NCI-H187 (cell line): ENCODE results near the gene WSB2.
A peak's percentile ranks its signal among the peaks of the same experiment; 100 is the strongest.

Source experiments
- DNase-seq, 2 experiments: peaks; one replicate each; lab custom pipeline; 2025; lab: John Stamatoyannopoulos, UW

Gene WSB2

DNA sequence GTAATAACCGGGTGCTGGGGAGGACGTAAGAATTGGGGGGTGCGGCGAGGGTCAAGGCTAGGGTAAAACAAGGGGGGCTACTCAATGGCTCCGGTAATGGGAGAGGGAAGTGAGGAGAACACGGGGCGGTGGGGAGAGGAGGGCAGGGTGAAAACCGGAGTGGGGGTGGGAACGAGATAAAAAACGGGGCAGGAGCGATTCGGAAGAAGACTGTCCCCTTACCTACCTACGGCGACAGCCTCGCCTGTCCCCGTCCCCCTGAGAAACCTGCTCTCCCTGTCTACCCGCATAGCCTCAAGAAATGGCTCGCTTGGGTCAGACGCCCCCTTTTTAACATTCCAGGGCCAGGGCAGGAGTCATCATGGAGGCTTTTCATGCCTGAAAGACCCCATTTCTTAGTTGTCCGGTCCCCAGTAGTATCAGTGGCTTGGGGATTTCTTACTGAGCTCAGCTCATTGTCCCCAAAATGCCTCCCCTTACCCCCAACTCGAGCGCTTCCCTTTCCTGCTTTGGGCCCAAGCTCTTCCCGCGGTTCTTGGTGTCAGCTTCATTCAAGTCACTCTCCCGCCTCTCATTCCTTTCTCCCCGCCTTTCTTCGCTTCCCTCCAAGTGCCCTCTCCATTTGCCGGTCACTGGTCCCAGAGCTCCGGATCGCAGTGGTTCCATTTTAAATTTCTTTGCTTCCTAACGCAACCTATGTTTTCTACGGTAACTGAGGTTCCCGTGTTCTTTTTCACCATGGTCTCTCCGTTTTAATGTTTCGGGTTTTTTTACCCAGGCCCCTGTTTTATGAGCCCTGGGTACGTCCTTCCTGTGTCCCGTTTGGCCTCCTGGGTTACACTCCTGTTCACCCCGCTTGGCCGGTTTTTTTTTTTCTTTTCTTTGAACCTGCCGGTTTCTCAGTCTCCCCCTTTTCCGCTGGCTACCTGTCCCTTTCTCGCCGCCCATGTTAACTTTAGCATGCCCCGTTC, 1.2 kb upstream of the WSB2 start:
- DNase-seq: peak; percentile 53 to 71

DNA sequence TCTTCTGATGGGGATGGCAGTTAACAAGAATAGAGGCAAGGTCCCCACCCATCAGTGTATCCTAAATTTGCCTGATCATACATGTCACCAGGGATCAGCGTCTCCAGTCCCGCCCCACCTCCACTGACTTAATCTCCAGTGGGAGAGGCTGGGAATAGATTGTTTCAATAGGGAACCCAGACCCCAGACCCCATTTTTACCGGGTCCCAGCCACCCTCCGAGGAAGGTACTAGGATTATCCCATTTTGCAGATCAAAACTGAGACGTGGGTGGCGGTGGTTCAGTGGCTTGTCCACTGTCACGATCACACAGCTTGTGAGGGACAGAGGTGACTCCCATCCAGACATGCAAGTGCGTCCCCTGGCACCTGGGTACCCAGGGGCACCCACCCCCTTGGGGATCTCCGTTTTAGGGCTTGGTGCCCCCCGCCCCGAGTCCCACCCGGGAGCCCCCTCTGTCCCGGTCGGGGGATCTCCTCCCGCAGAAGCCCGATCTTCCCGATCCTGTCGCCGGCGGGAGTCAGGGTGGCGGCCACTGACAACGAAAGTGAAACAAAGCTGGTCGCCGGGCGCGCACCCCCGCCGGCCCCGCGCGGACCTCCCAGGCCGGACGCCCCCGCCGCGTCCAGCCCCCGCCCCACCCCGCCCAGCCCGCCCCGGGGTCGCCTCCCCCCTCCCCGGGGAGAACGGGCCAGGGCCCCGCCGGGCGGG, 523 bp downstream of the WSB2 start:
- peak in 1 of 2 experiments; percentile 47 for DNase-seq

DNA sequence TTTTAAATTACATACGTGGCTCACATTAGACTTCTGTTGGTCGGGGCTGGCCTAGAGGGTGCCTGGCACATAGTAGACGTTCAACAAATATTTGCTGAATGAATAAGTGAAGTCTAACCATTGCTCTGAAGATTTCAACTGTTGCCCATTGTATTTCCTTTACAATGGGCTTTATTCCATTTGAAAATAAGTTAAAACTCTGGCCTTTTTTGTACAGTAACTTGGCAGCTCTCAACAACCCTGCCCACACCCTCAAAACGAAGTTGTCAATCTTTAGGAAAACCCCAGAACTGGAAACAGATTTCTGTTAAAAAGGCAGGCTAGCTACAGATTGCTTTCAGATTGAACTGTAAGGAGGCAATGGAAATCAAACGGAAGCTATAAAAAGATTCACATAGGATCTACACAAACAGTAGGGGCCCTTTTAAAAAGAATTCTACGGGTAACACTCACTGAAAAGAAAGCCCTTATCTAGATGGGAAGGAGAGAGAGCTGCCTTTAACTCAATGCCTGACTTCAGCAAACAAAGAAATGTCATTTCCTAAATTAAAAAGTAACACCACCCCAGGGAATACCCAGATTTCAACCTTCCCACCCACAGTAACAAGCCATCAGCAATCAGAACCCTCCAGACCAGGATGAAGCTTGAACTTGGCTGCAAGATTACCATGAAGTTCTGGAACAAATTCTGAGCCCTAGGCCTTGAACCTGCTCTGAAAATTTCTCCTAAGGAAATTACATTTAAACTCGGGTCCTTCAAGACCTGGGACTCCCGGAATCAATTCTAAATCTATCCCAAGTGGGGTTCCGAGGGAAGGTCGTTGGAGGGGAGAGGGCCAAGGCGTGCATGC, 1.4 kb downstream of the WSB2 start:
- no peak for DNase-seq

DNA sequence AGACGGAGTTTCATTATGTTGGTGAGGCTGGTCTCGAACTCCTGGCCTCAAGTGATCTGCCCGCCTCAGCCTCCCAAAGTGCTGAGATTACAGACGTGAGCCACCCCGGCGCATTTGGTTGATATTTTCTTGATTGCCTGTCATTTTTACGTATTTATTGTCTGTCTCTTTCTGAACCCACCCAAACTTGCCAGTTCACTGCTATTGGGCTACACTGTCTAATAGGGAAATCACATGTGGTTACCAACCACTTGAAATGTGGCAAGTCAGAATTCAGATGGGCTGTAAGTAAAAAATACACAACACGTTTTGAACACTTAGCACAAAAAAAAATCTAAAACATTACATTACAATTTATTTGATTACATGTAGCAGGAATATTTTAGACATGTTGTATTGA, 2.1 kb downstream of the WSB2 start:
- DNase-seq: no peak

DNA sequence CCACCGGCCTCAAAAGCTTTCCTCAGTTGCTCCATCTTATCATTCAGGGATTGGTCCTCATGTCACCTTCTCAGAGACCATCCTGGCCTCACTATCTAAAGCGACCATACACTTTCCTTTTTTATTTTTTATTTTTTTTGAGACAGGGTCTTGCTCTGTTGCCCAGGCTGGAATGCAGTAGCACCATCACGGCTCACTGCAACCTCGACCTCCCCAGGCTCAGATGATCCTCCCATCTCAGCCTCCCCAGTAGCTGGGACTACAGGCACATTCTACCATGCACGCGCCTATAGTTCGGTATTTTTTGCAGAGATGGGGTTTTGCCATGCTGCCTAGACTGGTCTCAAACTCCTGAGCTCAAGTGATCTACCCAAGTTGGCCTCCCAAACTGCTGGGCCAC, 2.8 kb downstream of the WSB2 start:
- no peak for DNase-seq

DNA sequence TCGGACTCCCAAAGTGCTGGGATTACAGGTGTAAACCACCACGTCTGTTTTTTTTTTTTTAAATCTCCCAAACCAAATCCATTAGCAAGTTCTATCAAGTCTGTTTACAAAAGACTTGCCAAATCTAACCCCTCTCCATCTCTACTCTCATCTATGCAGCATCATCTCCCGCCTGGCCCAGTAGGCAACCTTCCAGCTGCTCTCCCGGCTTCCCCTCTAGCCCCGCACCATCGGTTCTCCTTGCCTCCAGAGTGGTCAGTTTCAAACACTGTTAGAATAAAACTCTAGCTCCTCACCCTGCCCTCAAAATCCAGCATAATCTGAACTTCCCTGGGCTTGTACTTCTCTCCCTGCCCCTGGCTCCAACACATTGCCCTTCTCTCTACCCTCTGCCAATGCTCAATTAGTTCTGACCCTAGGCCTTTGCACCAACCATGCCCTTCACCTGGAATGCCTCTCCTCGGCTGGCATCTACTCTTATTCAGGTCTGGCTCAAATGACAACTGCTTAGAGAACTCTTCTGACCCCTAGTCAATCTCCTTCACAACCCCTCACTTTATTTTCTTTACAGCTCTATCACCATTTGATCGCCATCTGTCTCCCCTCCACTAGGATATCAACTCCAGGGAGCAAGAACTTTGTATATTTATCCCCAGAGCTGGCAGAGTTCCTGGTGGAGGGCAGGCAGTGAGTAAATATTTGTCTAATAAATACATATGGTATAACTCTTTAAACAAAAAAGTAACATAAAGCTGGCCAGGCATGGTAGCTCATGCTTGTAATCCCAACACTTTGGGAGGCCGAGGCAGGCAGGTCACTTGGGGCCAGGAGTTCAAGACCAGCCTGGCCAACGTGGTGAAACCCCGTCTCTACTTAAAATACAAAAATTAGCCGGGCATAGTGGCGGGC, 4.9 kb downstream of the WSB2 start:
- DNase-seq: no peak

DNA sequence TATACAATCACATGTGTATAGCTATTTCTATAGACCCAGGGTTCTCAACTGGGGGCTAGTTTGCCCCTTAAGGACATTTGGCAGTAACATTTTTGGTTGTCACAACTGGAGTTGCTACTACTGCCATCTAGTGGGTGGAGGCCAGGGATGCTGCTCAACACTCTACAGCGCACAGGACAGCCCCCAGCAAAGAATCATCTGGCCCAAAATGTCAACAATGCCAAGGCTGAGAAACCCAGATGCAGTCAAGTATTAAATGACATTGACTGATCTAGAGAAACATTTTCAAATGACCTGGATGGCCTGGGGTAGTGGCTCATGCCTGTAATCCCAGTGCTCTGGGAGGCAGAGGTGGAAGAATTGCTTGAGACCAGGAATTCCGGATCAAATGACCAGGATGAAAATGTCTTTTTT, 5.8 kb downstream of the WSB2 start:
- peak in 1 of 2 experiments; percentile 33 for DNase-seq

DNA sequence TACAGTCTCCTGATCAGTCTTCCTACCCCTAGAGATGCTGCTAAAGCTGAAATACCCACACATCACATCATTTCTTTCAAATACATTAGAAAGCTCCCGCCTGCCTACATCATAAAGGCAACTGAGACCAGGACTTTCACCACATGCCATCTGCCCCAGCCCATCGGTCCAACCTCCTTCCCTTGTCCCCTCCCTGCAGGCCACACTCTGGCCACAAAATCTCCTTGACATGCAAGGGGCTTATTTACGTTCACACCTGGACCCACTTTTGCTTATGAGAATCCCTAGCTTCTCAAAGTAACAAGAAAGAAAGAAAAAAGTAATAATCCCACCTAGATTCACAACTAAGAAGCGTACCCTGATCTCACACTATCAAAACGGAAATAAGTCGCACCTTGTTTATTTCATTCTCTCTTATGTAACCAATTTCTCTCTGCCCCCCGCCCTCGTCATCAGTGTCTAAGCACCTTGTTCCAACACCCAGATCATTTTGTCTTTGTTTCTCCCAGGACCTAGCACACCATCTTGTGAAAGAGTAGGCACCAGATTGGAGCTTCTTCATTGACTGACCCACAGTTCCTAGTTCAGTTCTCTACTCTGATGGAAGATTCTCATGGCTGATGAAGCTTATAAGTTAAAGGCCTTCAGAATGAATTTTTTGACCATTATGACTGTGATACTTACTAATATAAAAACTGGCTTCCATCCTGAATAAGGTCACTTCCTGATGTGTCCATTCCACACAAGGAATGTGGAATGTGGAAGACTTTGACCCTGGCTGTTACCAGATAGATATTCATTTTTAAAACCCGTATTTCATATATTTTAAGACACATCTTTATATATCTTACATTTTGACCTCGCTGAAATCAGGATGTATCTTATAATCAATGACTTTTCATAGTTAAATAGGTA, 7.7 kb downstream of the WSB2 start:
- DNase-seq: no peak

DNA sequence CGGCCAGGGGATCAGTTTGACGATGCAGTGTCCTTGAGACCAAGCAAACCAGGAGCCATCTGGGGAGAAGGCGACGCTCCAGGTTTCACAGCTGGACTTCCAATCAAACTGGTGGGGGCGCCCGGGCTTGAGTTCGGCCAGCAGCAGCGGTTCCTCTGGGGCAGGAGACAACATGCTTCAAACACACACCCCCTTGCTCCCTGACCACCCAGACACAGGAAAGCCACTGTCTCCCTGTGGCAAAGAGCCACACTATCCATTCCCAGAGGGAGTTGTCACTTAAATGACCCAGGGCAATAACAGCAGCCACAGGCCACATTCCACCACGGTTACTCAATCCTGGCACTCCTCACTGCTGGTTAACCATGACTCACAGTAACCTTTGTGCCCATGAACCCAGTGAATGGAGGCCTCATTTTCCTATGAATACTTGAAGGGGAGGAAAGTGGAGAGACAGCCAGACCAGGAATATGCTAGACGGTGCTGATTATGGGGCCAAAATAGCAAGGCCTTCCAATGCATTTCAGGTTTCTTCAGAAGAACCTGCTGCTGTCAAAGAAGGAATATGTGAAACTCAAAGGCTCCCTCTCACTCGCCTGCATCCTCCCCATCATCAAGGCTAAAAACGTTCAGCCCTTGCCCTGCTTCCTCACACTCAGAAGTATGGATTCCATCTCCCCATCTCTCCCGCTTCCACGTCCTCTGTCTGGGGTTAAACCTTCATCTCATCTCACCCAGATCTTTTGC, 8.5 kb downstream of the WSB2 start:
- DNase-seq: no peak

DNA sequence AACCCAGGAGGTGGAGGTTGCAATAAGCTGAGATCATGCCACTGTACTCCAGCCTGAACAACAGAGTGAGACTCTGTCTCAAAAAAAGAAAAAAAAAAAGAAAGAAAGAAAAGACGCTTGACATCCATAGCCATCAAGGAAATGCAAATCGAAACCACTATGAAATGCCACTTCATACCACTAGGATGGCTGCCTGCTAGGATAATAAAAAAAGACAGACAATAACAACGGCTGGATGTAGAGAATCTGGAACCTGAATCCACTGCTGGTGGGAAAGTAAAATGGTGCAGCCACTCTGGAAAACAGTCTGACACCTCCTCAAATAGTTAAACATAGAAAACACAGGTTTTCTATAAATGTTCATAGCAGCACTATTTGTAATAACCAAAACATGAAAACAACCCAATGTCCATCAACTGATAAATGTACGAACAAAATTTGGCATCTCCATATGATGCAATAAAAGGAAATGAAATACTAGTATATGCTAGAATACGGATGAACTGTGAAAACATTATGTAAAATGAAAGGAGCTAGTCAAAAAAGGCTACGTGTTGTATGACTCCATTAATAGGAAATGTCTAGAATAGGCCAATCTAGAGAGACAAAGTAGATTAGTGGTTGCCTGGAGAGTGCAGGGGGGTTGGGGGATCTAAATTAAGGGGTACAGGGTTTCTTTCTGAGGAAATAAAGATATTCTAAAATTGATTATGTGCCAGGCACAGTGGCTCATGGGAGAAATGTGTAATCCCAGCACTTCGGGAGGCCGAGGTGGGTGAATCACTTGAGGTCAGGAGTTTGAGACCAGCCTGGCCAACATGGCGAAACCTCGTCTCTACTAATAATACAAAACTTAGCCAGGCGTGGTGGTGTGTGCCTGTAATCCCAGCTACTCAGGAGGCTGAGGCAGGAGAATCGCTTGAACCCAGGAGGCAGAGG, 9.7 kb downstream of the WSB2 start:
- DNase-seq: no peak

DNA sequence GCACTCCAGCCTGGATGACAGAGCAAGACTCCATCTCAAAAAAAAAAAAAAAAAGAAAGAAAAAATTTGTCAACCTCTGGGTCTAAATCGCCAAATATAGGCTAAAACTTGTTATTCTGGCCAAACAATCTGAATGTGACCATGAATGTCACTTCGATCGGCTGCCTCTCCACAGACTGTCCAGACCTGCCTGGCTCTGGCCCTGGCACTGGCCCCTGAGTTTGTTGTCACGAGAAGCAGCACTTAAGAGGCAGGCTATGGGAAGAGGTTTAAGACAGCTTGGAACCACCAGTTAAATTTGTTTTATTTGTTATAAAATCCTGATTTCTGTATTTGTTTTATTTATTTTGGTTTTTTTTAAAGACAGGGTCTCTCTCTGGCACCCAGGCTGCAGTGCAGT, 14.5 kb downstream of the WSB2 start:
- DNase-seq: no peak

DNA sequence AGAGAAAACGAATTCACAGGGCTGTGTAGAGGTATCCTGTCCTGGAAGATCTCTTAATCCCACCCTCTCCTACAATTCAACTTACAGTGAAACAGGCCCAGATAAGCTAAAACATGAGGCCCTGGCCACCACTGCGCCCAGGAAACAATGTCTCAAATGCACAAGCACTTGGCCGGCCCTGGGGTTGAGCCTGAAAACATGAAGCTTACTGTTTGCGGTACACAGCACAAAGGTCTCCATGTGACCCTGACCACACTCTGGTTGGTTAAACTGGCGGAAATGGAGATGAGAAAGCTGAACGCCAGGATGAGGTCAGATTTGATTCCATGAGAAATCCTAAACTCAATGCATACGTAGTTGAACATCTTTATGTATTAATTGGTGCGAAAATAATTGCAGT, 16.4 kb downstream of the WSB2 start:
- DNase-seq: no peak

DNA sequence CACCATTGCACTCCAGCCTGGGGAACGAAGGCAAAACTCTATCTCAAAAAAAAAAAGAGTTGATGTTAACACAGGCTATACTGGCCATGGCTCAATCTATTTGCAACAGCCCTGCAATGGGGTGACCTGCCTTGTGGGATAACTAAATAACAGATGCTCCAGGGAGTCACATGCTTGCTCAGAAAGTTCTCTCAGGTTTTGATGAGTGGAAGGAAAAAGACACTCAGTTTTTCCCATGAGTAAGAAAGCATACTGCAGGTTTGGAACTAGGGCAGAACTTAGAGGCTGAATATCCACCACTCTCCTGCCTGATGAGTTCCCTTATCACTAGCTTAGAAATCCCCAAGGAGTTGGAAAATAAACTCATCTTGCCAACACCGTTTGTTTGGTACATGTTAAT, 16.9 kb downstream of the WSB2 start:
- no peak for DNase-seq

DNA sequence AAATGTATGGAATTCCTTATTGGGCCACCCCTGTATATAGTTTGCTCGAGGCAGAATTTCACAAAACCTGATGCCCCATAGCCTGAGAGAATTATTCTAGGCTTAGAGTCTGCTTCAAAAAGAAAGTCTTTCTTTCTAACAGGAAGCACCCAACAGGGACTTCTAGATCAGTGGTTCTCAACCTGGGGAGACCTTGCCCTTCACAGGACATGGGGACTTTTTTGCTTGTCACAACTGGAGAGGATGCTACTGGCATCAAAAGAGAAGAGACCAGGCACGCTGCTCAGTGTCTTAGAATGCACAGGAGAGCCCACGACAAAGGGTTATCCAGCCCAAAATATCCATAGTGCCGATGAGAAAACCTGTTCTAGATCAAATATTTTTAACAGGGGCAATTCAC, 18.9 kb downstream of the WSB2 start:
- no peak for DNase-seq

DNA sequence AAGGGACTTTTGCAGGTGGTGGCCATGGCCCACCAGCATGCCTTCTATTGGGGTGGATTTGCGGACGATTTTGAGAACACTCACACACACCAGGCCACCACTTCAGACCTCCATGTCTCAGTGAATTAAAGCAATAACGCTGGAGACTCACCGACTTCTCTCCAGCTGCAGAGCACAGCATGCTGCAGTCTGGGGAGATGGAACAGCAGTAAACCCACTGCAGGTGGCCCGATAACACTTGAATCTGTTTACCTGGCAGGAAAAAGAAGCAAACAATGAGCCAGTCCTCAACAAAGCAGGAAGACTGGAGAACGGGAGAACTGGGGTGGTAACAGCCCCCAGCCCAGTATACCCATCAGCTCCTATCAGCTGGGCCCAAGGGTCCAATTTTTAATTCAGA, 22.8 kb downstream of the WSB2 start:
- DNase-seq: peak; percentile 22 to 43

DNA sequence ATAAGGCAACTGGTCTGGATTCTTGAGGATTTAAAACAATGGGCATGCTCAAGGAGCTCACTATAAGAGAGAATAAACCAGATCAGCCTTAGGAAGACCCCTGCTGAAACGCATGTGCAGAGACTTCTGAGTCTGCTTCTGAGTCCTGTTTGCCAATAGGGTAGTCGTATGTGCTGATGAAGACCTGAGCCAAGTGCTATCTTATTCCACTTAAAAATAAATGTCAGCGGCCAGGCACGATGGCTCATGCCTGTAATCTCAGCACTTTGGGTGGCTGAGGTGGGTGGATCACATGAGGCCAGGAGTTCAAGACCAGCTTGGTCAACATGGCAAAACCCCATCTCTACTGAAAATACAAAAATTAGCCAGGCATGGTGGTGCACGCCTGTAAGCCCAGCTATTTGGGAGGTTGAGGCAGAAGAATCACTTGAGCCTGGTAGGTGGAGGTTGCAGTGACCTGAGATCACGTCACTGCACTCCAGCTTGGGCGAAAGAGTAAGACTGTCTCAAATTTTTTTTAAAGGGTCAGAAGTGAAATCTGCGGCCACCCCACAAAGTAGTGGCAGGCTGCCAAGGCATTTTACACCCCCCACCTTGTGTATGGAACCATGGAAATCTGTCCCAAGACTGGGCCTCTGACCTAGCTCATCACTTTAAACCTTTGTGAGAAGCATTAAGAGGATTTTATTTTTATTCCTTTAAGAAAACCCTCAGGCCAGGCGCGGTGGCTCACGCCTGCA, 24.1 kb downstream of the WSB2 start:
- DNase-seq: no peak

DNA sequence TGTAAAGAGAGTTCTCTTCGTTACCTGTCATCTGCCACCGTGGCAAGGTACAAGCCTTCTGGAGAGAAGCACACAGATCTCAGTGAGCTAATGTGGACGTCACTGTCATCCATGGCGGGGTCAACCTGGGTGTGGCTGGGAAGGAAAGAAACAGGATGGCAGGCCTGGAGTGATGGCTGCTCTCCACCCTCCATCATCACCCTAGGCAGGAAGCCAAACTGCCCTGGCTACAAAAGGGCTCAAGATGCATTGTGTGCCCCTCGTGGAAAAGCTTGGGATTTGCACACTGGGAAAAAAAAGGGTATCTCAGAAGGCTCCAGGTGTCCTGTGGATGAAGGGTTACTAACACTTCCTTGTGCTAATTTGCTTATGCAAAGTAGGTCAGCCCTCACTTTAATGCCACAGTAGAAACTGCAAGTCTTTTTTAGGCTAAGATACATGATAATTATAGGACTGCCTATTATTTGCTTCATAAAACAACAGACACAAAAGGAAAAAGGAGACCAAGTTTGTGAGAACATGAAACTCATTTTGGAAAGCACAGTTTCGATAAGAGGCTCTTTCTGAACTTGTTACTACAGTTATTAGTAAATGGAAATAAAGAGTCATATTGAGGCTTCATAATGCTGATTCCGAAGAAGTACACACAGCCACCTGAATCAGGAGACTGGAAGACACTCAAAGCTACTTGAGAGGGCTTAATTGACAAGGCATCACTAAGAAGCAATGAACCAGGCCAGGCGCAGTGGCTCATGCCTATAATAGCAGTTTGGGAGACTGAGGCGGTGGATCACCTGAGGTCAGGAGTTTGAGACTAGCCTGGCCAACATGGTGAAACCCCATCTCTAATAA, 25.6 kb downstream of the WSB2 start:
- no peak for DNase-seq
